Anterior cingulate cortex (tissue), 58 donors: ENCODE results near the gene COBLL1.

Experiments
- DNase-seq, 58 donors: peaks; one replicate each; lab custom pipeline; 2025; lab: John Stamatoyannopoulos, UW

The COBLL1 gene

DNA sequence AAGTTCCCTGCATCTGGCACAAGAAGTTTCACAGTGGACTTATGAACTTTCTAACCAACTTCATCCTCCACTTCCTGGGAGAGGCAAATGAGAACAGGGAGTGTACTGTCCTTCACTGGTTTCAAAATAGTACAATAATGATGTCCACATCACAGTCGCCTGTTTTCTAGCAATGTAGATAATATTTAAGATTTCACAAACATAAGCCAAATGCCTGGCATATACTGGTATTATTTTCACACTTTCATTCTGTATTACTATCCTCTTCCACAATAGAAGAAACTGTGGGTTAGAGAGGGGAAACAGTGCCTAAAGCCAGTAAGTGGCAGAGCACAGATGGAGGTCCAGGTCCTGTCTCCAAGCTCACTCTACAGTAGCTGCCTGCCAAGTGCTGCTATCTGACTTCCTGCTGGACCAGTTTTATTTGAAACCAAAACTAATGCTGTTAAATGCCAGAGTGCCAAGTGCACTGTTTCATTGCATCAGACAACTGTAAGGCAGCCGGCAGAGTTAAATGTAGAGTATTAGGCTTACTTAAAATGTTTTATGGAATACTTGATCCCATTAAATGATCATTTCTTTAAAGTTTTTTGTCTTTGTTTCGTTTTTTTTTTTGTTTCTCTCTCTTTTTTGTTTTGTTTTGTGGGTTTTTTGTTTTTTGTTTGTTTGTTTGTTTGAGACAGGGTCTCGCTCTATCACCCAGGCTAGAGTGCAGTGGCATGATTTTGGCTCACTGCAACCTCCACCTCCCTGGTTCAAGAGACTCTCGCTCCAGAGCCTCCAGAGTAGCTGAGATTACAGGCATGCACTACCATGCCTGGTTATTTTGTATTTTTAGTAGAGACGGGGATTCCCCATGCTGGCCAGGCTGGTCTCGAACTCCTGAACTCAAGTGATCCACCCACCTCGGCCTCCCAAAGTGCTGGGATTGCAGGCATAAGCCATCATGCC is 15.1 kb downstream of the COBLL1 start:
- DNase-seq: no peak

DNA sequence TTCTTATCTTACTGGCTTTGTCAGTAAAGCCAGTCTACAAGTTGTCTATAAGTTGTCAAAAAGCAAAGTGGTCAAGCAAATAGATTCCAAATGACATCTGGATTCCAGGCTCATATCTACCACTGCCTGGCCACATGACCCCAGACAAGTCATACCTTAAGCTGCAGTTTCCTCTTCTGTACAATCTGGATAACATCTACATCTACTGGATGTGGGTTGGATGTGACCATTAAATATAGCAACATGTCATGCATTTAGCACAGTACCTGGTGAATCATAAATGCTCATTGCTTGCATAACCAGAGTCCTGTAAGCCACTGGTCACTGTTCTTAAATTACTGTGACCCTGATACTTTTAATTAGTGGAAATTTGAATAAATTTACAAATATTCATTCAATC is 16.8 kb downstream of the COBLL1 start:
- no peak for DNase-seq

DNA sequence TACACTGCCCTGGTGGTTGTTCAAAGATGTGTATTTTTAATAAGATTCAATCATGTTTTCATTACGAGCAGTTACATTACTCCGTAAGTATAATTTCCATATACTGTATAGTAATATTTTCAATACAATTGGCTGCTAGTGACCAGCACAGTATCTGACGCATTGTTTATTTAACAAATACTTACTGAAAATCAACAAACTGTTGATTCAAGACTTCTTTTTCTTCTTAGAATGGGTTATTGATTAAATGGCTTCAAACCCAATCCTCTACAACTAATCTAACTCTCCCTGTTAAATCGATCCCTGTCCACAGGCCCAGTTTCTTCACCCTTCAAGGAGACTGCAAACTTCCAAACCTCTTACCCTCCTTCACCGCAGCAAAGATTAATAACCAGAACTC is 18.5 kb downstream of the COBLL1 start:
- no peak for DNase-seq

DNA sequence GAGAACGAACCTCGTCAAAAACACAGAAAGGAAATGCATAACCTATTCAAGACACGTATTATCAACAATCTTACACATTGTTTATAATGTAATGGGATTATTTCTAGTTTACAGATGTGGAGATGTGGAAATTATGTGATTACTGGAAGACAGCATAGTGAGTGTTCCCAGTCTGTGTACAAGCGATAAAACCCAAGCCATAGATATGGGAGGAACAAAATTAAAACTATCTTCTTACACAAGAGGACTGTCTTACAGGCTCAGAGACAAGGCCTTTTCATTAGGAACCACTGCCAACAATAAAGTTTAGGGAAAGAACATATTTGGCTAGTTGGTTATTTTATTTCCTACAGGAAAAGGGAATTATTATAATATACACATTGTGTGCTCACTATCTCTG is 20.3 kb downstream of the COBLL1 start:
- no peak for DNase-seq

DNA sequence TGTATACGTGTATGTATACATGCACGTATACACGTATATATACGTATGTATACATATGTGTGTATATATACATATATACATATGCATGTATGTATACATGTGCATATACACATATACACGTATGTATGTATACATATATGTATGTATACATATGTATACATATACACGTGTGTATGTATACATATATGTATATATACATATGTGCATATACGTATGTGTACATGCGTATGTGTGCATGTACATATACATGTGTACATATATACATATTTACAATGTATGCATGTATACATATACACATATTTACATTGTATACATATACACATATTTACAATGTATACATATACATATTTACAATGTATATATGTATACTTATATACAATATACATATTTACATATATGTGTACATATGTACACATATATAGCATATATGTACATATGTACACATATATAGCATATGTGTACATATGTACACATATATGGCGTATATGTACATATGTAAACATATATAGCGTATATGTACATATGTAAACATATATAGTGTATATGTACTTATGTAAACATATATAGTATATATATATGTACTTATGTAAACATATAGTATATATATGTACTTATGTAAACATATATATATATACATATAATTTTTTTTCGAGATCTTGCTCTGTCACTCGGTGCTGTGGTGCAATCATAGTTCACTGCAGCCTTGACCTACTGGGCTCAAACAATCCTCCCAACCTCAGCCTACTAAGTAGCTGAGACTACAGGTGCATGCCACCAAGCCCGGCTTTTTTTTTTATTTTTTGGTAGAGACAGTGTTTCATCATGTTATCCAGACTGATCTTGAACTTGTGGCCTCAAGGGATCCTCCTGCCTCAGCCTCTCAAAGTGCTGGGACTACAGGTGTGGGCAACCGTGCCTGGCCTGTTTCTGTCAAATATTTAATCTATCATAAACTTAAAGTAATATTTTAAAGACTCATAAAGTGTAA is 23.2 kb downstream of the COBLL1 start:
- DNase-seq: no peak

DNA sequence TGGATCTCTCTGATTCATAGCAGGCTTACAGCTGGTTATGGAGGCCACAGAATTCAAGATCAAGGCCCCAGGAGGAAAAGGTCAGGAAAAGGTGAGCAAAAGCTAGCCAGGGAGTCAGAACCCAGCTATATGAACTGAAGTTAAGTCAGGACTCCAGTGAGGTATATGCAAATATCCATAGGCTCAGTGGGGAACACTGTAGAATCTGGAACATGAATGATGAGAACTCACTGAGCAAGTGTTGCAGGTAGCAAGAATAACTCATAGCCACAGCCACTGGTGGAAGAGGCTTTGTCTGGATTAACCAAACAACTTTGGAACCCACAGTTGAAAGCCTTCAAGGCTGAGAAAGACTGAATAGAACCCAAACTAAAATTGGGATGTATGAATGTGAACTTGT is 24.7 kb downstream of the COBLL1 start:
- no peak for DNase-seq

DNA sequence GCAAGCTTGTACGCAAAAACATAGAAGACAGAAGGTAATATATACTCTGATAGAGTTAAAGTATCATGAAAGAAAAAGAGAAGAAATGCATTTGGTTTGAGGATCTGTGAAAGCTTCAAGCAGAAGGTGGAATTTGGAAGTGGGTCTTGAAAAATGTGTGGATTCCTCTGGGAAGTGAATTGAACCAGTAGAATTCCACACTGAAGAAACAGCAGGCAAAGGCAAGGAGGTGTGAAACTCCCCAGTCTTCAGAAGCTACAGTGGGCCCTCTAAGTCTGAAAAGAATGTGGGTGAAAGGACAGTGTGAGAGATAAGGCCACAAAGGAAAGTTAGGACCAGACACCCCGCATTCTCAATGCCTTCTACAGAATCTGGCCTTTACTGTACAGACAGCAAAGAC is 25.6 kb downstream of the COBLL1 start:
- no peak for DNase-seq

DNA sequence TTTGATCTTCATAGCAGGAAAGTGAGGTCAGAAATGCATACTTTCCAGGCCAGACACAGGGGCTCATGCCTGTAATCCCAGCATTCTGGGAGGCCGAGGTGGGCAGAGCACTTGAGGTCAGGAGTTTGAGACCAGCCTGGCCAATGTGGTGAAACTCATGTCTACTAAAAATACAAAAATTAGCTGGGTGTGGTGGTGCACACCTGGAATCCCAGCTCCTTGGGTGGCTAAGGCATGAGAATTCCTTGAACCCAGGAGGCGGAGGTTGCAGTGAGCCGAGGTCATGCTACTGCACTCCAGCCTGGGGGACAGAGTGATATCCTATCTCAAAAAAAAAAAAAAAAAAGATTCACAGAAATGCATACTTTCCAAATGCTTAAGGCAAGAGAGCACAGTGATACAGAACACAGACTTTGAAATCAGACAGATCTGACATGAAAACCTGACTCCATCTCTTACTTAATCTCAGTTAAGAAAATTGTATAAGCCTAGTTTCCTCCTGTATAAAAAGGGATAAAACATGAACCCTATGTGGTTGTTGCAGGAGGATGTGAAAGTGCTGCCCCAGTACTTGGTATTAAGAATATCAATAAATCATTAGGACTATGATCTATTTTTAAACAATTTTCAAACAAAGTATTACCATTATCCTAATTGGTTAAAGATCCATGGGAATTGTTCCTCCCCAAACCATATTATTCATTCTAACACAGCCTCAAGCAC is 26.4 kb downstream of the COBLL1 start:
- no peak for DNase-seq

DNA sequence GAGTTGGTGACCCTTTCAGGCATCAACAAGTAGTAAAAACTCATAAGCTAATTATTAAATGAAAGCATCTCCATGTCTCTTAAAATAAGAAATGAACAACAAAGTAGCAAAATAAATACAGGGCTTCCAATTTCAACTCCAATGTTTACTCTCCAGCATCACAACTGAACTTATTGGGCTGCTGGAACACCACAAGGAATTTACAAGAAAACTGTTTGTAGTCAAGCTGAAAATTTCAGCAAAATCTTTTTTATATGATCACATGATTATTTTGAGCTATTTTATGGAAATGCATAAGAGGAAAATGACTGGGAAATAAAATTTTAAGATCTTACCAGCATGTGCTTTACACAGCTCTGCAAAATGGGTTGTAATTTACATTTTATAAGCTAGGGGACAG is 28.1 kb downstream of the COBLL1 start:
- no peak for DNase-seq

DNA sequence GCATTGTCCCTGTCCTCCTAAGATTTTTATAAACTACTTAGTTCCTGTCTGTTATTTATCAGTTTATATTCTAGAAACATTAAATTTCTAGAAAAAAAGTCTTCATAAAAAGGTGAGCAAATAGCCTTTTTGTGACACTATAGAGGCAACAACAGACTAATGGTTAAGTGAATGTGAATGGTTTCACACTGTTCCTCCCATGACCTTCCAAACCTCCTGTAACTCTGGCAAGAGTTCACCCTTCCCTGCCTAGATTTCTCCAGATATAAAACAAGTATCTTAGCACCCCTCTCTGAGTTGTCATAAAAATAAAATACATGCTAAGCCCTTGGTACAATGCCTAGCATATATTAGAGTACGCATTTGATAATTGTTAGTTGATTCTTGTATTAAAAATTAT is 29.2 kb downstream of the COBLL1 start:
- DNase-seq: no peak

DNA sequence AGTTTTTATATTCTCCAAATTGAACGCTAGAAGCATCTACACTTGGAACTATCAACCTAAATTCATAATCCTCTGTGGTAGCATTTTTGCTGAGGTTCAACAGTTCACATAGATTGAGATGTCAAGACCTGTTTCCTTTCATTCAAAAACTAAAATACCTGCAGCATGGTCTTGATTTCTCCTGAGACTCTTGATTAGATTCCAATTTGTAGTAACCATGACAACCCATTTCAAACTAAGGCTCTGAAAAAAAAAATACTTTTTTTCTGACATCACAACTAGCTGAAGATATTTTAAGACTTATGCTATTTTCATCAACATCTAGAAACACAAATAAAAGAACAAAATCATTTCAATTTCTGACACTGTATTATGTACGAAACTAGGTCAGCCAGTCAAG is 29.8 kb downstream of the COBLL1 start:
- no peak for DNase-seq

DNA sequence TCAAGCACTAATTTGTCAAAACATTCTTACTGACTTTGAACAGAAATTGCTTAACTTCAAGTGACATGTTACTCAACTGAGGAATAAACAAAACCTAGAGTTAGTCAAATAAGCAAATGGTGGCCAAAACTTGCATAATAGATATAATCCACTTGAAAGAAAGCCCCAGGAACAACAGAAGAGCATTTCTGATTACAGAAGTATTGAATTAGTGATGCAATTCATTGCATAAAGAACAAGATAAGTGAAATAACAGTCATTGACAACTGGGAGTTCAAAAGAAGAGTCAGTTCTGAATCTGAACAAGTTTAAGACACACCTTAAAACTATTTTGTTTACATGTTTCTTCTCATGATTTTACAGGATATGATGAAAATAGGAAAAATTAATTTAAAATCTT is 30.8 kb downstream of the COBLL1 start:
- no peak for DNase-seq

DNA sequence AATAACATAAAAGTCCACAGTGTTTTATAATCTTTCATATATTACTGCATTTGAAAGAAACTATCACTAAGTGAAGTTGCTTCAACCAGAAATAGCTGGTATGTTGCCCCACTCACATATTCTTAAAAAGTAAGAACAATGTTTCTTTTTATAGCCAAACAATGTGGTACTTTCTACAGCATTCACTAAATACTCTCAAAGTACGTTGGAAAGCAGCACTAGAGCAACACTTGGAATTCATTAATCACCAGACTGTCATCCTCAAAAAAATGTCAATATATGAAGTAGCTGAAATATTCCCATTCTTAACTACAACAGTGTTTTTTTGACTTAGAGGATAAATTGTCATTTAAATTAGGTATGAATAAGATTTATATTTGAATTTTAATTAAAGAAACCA is 32.8 kb downstream of the COBLL1 start:
- DNase-seq: no peak

DNA sequence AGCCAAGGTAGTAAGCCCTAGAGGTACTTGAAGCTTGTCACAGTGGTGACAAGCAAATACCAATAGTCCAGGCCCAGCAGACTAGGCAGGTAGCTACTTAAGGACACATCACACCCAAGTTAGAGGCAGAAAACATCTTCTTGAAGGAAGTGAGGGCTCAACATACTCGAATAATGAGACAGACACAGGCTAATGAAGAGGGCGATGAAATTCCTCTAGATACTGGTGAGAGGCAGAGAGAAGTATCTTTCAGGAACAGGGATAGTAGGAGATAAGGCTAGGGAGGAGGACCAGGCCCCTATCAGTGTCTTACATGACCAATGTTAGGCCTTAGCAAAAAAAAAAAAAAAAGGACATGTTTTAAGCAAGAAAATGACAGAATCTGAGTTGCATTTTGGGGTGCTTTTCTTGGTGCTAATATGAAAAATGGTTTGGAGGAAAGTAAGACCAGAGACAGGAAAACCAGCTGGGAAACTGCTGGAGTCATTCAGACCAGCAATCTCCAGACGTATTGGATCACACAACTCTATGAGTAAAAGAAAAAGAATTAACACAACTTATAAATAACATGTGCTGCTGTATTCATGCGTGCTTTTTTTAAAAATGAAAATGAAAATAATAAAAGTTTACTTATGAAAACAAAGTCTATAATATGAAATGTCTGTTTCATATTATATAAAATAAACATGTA is 37.7 kb downstream of the COBLL1 start:
- DNase-seq: no peak

DNA sequence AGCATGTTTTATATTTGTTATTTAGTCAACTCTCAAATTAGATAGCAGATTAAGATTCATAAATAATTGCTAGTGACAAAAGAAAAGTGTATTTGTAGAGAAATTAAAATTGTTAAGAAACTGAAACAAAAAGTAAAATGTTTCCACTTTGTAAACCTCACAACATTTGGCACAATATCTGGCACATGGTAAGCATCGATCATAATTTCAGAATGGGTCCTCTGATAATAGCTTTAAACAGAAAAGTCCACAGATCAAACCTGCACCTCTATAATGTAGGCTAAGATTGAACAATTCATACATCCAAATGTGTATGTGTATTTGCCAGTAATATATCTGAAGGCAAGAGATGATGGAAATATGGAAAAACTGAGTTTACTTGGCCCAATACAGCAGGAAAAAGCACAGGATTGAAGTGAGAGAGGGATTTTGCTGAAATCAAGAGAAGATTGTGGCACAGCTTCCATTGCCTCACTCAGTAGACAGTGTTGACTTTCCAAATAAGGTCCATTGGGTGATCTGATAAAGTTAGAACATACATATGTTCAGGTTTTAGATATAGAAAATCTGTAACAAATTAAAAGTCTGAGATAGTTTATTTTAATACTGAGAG is 39.4 kb downstream of the COBLL1 start:
- no peak for DNase-seq

DNA sequence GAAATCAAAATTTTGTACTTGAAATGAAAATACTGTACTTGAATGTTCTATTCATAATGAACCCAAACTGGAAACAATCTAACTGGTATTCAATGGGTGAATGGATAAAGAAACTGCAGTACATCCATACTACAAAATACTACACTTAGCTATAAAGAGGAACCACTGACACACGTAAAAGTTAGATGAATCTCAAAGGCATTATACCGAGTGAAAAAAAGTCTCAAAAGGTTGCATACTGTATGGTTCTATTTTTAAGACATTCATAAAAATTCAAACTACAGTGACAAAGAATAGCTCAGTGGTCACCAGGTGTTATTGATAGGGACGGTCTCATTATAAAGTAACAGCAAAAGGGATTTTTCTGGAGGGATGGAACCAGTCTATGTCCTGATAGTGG is 41.1 kb downstream of the COBLL1 start:
- DNase-seq: no peak

DNA sequence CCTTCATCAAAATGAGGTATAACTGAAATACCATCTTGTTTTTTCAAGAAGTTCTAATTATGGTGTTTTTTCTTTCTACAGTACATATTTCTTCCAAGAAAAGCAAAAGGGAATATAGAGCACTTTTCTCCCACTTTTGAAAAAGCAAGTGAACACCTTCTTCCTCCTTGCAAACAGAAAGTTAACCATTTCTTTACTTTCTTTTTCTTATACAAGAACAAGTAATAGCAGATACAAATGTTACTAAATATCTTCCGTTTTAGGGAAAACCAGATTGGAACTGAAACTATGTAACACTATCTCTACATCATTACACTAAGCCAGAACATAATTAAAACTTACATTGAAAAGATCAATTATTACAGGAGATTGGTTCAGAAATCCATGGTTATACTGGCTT is 44.0 kb downstream of the COBLL1 start:
- DNase-seq: no peak

DNA sequence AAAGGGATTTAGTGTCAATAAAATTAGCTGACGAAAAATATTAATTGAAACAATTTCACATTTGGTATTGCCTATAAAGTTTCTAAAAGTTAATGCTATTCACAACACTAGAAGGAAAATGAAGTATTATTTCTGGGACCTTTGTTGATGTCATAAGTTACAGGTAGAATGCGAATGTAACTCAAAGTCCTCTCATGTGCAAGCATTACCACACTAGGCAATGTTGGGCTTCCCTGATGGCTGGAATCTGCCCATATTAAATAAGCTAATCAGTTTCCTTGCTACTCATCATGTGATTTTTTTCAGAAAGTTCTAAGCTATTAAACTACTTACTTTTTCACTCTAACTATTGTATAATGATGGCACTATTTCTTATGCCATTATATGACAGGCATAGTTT is 44.6 kb downstream of the COBLL1 start:
- DNase-seq: no peak

DNA sequence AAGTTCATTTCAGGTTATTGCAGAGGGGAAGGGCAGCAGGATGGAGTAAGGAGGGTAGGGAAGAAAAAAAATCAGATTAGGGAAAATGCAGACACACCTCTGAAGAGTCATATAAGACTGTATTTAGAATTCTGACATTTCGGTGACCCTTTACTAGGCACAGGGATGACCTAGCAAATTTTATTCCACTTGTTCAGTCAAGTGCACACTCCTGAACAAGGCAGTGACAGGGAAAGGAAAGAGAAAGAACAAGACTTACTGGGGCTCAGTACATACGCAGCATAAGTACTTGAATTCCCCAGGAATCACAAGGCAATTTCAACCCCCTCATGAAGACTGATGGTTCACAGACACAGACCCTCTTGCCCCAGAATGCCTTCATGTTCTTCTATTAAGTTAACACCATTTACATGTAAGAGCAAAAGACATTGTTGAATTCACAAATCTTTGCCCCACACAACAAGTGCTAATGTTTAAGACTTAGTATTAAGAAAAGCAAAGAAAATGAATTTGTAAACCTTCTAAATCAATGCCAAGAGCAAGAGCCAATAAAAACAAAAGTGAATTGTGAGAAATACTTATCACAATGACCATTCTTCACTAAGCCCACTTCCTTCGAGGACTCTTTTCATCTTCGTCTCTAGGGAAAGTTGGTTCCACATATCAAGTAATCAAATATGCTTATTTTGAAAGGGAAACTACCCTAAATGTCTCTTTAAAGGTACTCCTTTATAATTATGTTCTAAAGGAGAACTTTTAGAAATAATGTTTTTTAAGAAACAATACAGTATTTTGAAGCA is 47.0 kb downstream of the COBLL1 start:
- DNase-seq: no peak
